Panc1 (cell line): ENCODE measurements around the gene LMCD1. TPM values are rescaled to one million over a fixed set of nuclear protein-coding genes. Genes with fewer than 3 reads are reported as not detected.

Experiments
- ATAC-seq: fragments of 200-7000 bp; cut with Tn5 transposase; 2 replicates; pipeline ENCODE4 v1.9.1; 2020; ENCODE audit warnings: mild to moderate bottlenecking, moderate library complexity
- BruUV-seq: library from RNA; stranded (reverse); fragments of 400-500 nt; replicated peaks from 2 replicates; lab custom pipeline; 2021; lab: Mats Ljungman, UMichigan
- CTCF ChIA-PET: fragments of 300-600 bp; sonication (Branson Sonifier 250); formaldehyde crosslinking; loops from one replicate; lab custom pipeline; 2022; ENCODE audit warnings: antibody characterized with exemption; lab: Charles Lee
- POLR2A ChIA-PET: fragments of 300-600 bp; sonication (Branson Sonifier 250); formaldehyde crosslinking; loops from one replicate; lab custom pipeline; 2022; ENCODE audit warnings: antibody characterized with exemption; lab: Charles Lee
- DNase-seq: peaks from one replicate; pipeline ENCODE4 v3.0.0-alpha.2; 2010; ENCODE audit warnings: low read depth, low spot score
- H3K27ac ChIP-seq: 2 replicates; pipeline ENCODE4 v1.5.1; 2011; ENCODE audit warnings: mild to moderate bottlenecking, low read length, inconsistent platforms
- H3K27me3 ChIP-seq: fragments of 200-500 bp; sonication (Bioruptor generic); 2 replicates; pipeline ENCODE4 v1.6.0; 2014; ENCODE audit warnings: low read length, inconsistent platforms; ENCODE audit not compliant: control insufficient read depth, insufficient read depth
- H3K36me3 ChIP-seq: fragments of 200-500 bp; sonication (Bioruptor generic); 2 replicates; pipeline ENCODE4 v1.5.1; 2014; ENCODE audit warnings: inconsistent platforms, mild to moderate bottlenecking, low read length, moderate library complexity; ENCODE audit not compliant: control insufficient read depth, insufficient read depth
- H3K4me1 ChIP-seq: 2 replicates; pipeline ENCODE4 v1.5.1; 2011; ENCODE audit warnings: inconsistent platforms, mild to moderate bottlenecking, low read length, moderate library complexity; ENCODE audit not compliant: control insufficient read depth, insufficient read depth
- H3K4me3 ChIP-seq, 2 experiments: 2 replicates each; pipeline ENCODE4 v1.5.1; 2011 to 2012; ENCODE audit warnings: low read depth in 2 of 2, low read length in 2 of 2, mild to moderate bottlenecking in 2 of 2, inconsistent platforms in 1 of 2, moderate library complexity in 1 of 2
- H3K9me3 ChIP-seq: fragments of 200-500 bp; sonication (Bioruptor generic); 2 replicates; pipeline ENCODE4 v1.5.1; 2014; ENCODE audit warnings: low read depth, mild to moderate bottlenecking, inconsistent platforms, low read length, moderate library complexity; ENCODE audit not compliant: control insufficient read depth, insufficient read depth
- CTCF ChIP-seq: fragments of 450-650 bp; IDR thresholded peaks from 2 replicates; pipeline ENCODE4 v1.5.1; 2017; ENCODE audit warnings: mild to moderate bottlenecking
- POLR2AphosphoS5 ChIP-seq: IDR thresholded peaks from 2 replicates; pipeline ENCODE4 v1.6.1; 2012; ENCODE audit warnings: mild to moderate bottlenecking, low read depth, low read length, moderate library complexity
- REST ChIP-seq, 2 experiments: IDR thresholded peaks; 2 replicates each; pipeline ENCODE4 v1.6.1; 2011 to 2012; ENCODE audit warnings: low read depth in 2 of 2, control low read depth in 1 of 2, low read length in 1 of 2, mild to moderate bottlenecking in 1 of 2, moderate library complexity in 1 of 2; ENCODE audit not compliant: insufficient read depth in 1 of 2
- SIN3A ChIP-seq: IDR thresholded peaks from 2 replicates; pipeline ENCODE4 v1.6.1; 2012; ENCODE audit warnings: low read depth, mild to moderate bottlenecking, low read length, moderate library complexity, borderline replicate concordance; ENCODE audit not compliant: insufficient read depth
- TCF7L2 ChIP-seq: IDR thresholded peaks from 2 replicates; pipeline ENCODE4 v1.6.1; 2011; ENCODE audit warnings: mild to moderate bottlenecking, low read depth, low read length, inconsistent platforms
- in situ Hi-C: cut with HindIII; loops from 2 replicates; pipeline ENCODE4 v1.10.0; 2016; ENCODE audit warnings: low sequenced_read_pairs, low pct_unique_long_range_greater_than_20kb
- intact Hi-C: fragments of 100-400 bp; cut with micrococcal nuclease; formaldehyde crosslinking; loops from one replicate; pipeline ENCODE4 v1.10.0; 2022; ENCODE audit not compliant: unreplicated experiment
- total RNA-seq: library from RNA; stranded (reverse); gene quantifications from one replicate; pipeline ENCODE4 v1.2.1, GENCODE V29; 2021; ENCODE audit not compliant: unreplicated experiment

Gene LMCD1
- total RNA-seq, 1 experiment from 2014 or later, result 24.8 TPM

DNA sequence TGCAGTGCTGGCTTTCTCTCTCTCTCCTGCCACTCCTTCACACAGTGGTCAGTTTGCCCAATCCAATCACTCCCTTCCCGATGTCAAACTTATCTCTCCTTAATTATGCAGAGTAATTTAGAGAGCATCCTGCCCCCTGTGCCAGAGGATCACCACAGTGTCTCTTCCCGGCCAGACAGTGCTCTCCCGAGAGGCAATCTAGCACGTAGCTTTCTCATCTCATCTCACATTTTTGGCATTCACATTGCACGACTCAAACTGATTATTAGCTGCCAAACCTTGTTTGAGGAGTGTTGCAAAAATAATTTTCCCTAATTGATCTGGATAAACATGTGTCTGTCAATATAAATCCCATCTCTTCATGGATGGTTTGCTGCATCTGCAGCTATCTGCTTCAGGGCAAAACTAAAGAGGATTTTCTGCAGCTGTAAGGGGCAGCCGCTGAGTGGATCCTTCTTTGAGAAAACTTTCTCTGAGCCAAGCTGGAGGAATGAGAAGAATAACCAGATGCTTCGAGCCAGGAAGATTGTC lies 105.1 kb downstream of the LMCD1 start:
- Histone ChIP-seq H3K27ac (no peak overlapping the region), H3K9me3 (no peaks in the 10 kb centered on the region), H3K4me3 (no peak overlapping the region), H3K27me3 (no peaks in the 10 kb centered on the region), H3K36me3 (no peaks in the 10 kb centered on the region), H3K4me1 (no peaks in the 10 kb centered on the region)
- no peak for TF ChIP-seq REST (IDR thresholded peaks at IDR 0.05; ENCODE audit: insufficient read depth in 1 of 2, low read depth in 2 of 2, low read length in 1 of 2)
- TF ChIP-seq SIN3A, result no peak
- TF ChIP-seq TCF7L2, result no peak
- no peak for TF ChIP-seq CTCF
- TF ChIP-seq POLR2AphosphoS5, result no peak
- no TSS peak for BruUV-seq
- no peak for DNase-seq
- ChIA-PET POLR2A (no interaction called here), CTCF (interaction anchor here (0.9 kb wide), 1 partner anchor 164 kb away, joined by 3 read pairs; no protein-coding TSS in a partner anchor)
- in situ Hi-C loops (no loop called here), intact Hi-C loops (loop anchor here (5.0 kb wide), 1 partner anchor 164 kb away; no protein-coding TSS in a partner anchor)
- no peak for ATAC-seq

GRCh38 chr3:8607234-8608040 lies 105.8 kb downstream of the LMCD1 start:
- peak; percentile 84; the same call in 1 of the 2 replicates for ATAC-seq
- in situ Hi-C loops (no loop called here), intact Hi-C loops (loop anchor here (5.0 kb wide), 1 partner anchor 165 kb away; no protein-coding TSS in a partner anchor)
- no peak for DNase-seq
- no peaks in the 10 kb centered on the region for H3K27me3 ChIP-seq
- POLR2A ChIA-PET, result no interaction called here
- H3K4me3 ChIP-seq, result no peak overlapping the region
- TF ChIP-seq POLR2AphosphoS5 (no peak), REST (IDR thresholded peaks at IDR 0.05; ENCODE audit: insufficient read depth in 1 of 2, low read depth in 2 of 2, low read length in 1 of 2) (no peak), SIN3A (no peak), TCF7L2 (no peak), CTCF (peak; percentile 56)
- no peaks in the 10 kb centered on the region for H3K4me1 ChIP-seq
- H3K9me3 ChIP-seq, result no peaks in the 10 kb centered on the region
- no peaks in the 10 kb centered on the region for H3K36me3 ChIP-seq
- H3K27ac ChIP-seq, result no peak overlapping the region
- CTCF ChIA-PET, result interaction anchor here (0.9 kb wide), 1 partner anchor 165 kb away, joined by 3 read pairs; no protein-coding TSS in a partner anchor
- no TSS peak for BruUV-seq
